ENCODE measurements around the gene FOSL1.
"Not testable (repeated sequence)": the region's sequence is repeated elsewhere in the genome, so short reads cannot be mapped to it uniquely, and the experiment has no call there.

FOSL1 gene

DNA sequence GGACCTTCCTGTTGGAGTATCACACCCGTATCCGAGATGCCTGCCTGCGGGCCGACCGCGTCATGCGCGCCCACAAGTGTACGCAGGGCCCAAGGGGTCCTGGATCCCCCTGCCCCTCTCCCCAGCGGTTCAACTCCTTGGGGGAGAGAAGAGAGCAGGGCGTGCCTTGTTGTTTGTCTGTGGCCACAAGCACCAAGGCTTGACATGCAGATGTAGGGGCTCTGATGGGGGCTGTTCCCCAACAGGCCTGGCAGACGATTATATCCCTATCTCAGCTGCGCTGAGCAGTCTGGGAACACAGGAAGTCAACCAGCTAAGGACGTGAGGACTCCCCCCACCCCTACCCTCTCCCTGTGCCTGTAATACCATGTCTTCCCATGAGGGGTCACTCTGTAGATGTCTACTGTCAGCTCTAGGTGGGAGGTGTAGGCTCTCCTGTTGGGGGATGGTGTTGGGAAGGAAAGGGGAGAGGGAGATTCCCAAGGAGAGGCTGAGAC, 49.1 kb downstream of the FOSL1 start:
- no peak for DNase-seq

DNA sequence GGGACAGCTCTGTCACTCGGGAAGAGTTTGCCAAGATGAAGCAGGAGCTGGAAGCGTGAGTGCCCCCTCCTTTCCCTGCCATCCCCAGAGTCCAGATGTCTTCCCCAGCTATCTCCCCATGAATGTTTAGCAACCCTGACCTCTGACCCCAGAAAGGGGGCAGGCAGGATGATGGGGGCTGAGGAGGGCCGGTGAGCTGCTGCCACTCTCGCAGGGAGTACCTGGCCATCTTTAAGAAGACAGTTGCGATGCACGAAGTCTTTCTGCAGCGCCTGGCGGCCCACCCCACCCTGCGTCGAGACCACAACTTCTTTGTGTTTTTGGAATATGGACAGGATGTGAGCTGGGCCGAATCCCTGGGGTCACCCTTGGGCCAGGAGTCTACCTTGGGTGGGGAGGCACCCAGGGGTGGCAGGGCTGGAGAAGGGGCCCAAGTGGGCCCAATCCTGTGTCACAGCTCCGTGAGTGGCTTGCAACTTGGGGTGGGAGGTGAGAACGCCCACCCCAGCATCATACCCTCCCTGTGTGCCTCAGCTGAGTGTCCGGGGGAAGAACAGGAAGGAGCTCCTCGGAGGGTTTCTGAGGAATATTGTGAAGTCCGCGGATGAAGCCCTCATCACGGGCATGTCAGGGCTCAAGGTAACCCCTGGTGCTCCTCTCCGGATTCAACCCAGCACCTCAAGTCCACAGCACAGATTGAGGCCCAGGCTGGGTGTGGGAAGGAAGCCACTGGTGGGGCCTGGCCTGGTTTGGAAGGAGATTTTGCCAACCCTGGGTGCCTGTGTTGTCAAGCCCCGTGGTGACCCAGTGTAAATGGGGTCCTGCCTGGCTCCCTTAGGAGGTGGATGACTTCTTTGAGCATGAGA, 49.7 kb downstream of the FOSL1 start:
- DNase-seq = no peak

- DNase-seq = no peak
Observed at GRCh38 chr11:65849771-65850216, 50.4 kb downstream of the FOSL1 start.

DNA sequence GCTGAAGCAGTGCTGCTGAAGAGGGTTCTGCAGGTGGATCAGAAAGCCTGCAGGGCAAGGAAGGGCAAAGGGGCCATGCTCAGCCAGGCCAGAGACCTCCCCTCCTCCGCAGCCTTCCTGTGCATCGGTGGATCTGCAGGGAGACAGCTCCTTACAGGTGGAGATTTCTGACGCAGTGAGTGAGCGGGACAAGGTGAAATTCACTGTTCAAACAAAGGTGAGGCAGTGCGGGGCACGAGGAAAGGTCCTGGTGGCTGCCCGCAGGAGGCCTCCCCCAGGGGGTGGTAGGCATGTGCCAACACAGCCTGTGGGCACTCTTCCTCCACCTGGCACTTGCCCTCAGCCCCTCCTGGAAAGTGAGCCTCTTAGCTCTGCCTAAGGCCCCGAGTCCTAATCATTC, 50.8 kb downstream of the FOSL1 start:
- no peak for DNase-seq

GRCh38 chr11:65848693-65849092, 51.5 kb downstream of the FOSL1 start:
- DNase-seq = not testable (repeated sequence)

DNA sequence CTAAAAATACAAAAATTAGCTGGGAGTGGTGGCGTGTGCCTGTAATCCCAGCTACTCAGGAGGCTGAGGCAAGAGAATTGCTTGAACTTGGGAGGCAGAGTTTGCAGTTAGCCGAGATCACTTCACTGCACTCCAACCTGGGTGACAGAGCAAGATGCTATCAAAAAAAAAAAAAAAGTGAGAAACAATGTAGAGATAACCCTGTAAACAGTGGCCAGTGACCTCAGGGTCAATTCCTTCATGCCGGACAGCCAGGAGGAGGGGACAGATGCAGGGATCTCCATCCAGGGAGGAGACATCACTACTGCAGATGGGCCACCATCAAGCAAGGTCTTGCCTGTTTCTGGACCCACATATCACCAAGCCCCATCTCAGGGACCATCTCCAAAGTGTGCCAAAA, 52.4 kb downstream of the FOSL1 start:
- DNase-seq = no peak

GRCh38 chr11:65844231-65844872, 55.8 kb downstream of the FOSL1 start:
- DNase-seq = no peak

GRCh38 chr11:65843811-65844210, 56.4 kb downstream of the FOSL1 start:
- DNase-seq = no peak

GRCh38 chr11:65842144-65842543, 58.0 kb downstream of the FOSL1 start:
- no peak for DNase-seq

Measured in effector CD4-positive, alpha-beta T cell (primary cell).